Measurements from ENCODE around the gene ST3GAL4. TPM values are rescaled to one million over a fixed set of nuclear protein-coding genes. Genes with fewer than 3 reads are reported as not detected.
"Not testable (repeated sequence)": the region's sequence is repeated elsewhere in the genome, so short reads cannot be mapped to it uniquely, and the experiment has no call there.

ST3GAL4 gene
- total and polyA plus RNA-seq, 2 donors (not counting 1 experiment from before 2014, with no cell fraction given), result 1.1 to 1.9 TPM

- H3K9me3 Mint-ChIP-seq (ENCODE audit: insufficient read depth); CTCF ChIA-PET; H3K4me3 ChIP-seq (ENCODE audit: control extremely low read depth in 1 of 5, extremely low read depth in 1 of 5, insufficient read depth in 1 of 5, low read depth in 2 of 5, low read length in 4 of 5); POLR2A ChIA-PET; H3K4me1 Mint-ChIP-seq; H3K4me2 ChIP-seq (replicated peaks; ENCODE audit: low read depth, low read length, poor library complexity, severe bottlenecking); intact Hi-C loops (cut with micrococcal nuclease); H3K27ac Mint-ChIP-seq; H3K27me3 ChIP-seq (replicated peaks in 1 of 4; ENCODE audit: control extremely low read depth in 1 of 4, control insufficient read depth in 3 of 4, insufficient read depth in 4 of 4, low read length in 3 of 4); ATAC-seq (ENCODE audit: low read depth); H3K27ac ChIP-seq (ENCODE audit: low read length in 2 of 2); H3K9ac ChIP-seq (ENCODE audit: low read length); H3K79me2 ChIP-seq (ENCODE audit: control insufficient read depth, insufficient read depth, low read length); H3K36me3 ChIP-seq (replicated peaks in 1 of 2; ENCODE audit: control extremely low read depth in 1 of 2, control insufficient read depth in 1 of 2, extremely low read depth in 1 of 2, insufficient read depth in 2 of 2, low read length in 1 of 2); H4K20me1 ChIP-seq (ENCODE audit: control insufficient read depth, insufficient read depth, low read length, poor library complexity, severe bottlenecking); H3K9me3 ChIP-seq (ENCODE audit: control extremely low read depth in 1 of 3, control insufficient read depth in 2 of 3, insufficient read depth in 1 of 3, low read length in 2 of 3); H2AFZ ChIP-seq (ENCODE audit: insufficient read depth, low read depth, low read length, poor library complexity, severe bottlenecking); H3K27me3 Mint-ChIP-seq; DNase-seq; H3K4me3 Mint-ChIP-seq; H3K4me1 ChIP-seq (ENCODE audit: control insufficient read depth in 2 of 2, insufficient read depth in 2 of 2, low read length in 2 of 2): not testable (repeated sequence)
- WGBS (ENCODE audit: insufficient coverage), result no CpG with 5 or more reads among the region's 4 CpGs
Measured at GRCh38 chr11:126382641-126383040, 27.2 kb downstream of the ST3GAL4 start.

- Histone ChIP-seq H3K79me2 (ENCODE audit: control insufficient read depth, insufficient read depth, low read length) (no peaks in the 10 kb centered on the region), H3K4me3 (ENCODE audit: control extremely low read depth in 1 of 5, extremely low read depth in 1 of 5, insufficient read depth in 1 of 5, low read depth in 2 of 5, low read length in 4 of 5) (no peak overlapping the region), H3K4me2 (replicated peaks; ENCODE audit: low read depth, low read length, poor library complexity, severe bottlenecking) (no peak overlapping the region), H3K27me3 (replicated peaks in 1 of 4; ENCODE audit: control extremely low read depth in 1 of 4, control insufficient read depth in 3 of 4, insufficient read depth in 4 of 4, low read length in 3 of 4) (no peaks in the 10 kb centered on the region), H3K27ac (ENCODE audit: low read length in 2 of 2) (no peak overlapping the region), H3K9ac (ENCODE audit: low read length) (no peak overlapping the region), H3K36me3 (replicated peaks in 1 of 2; ENCODE audit: control extremely low read depth in 1 of 2, control insufficient read depth in 1 of 2, extremely low read depth in 1 of 2, insufficient read depth in 2 of 2, low read length in 1 of 2) (no peaks in the 10 kb centered on the region), H2AFZ (ENCODE audit: insufficient read depth, low read depth, low read length, poor library complexity, severe bottlenecking) (no peak overlapping the region), H4K20me1 (ENCODE audit: control insufficient read depth, insufficient read depth, low read length, poor library complexity, severe bottlenecking) (no peaks in the 10 kb centered on the region), H3K9me3 (ENCODE audit: control extremely low read depth in 1 of 3, control insufficient read depth in 2 of 3, insufficient read depth in 1 of 3, low read length in 2 of 3) (no peaks in the 10 kb centered on the region), H3K4me1 (ENCODE audit: control insufficient read depth in 2 of 2, insufficient read depth in 2 of 2, low read length in 2 of 2) (no peaks in the 10 kb centered on the region)
- ChIA-PET CTCF (no interaction called here), POLR2A (no interaction called here)
- TF ChIP-seq EZH2 (IDR thresholded peaks at IDR 0.05; ENCODE audit: borderline replicate concordance, insufficient read depth, low read depth, low read length, poor library complexity, severe bottlenecking) (no peak), CTCF (IDR thresholded peaks at IDR 0.05) (no peak)
- Mint-ChIP-seq H3K9me3 (ENCODE audit: insufficient read depth) (no peaks in the 10 kb centered on the region), H3K27ac (no peak overlapping the region), H3K4me1 (no peaks in the 10 kb centered on the region), H3K27me3 (no peaks in the 10 kb centered on the region), H3K4me3 (no peak overlapping the region)
- ATAC-seq (ENCODE audit: low read depth), result no peak
- intact Hi-C loops (cut with micrococcal nuclease), result no loop called here
- no peak for DNase-seq
- WGBS (ENCODE audit: insufficient coverage), result 83% methylated on average over 18 of the region's 20 CpGs
Measured at GRCh38 chr11:126383339-126384335, 28.2 kb downstream of the ST3GAL4 start.
